ENCODE measurements around the gene HIP1R.
"Not testable (repeated sequence)": the region's sequence is repeated elsewhere in the genome, so short reads cannot be mapped to it uniquely, and the experiment has no call there.

Gene HIP1R

DNA sequence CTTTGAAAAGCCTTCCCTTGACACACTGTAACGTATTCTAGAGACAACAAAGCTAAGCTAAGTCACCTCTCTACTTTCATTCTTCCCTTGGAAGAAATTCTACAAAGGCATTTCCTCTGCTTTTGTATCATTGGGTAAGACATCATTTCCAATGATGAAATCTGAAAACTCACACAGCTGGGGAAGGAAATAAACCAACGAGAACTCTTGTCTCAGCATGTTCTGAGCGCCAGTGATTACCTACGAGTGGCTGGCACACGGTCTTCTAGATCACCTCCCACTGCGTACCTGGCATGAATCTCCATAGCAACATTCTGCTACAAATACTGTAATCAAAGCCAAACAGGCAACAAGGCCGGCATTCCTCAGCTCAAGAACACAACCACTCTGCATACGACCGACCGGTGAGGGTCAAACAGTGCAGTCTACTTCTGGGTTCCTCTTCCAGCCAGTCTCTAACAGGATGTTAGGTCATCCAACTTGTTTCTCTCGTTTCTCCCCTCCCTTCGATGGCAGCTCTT lies 53.0 kb downstream of the HIP1R start:
- TF ChIP-seq, protein P1, sequence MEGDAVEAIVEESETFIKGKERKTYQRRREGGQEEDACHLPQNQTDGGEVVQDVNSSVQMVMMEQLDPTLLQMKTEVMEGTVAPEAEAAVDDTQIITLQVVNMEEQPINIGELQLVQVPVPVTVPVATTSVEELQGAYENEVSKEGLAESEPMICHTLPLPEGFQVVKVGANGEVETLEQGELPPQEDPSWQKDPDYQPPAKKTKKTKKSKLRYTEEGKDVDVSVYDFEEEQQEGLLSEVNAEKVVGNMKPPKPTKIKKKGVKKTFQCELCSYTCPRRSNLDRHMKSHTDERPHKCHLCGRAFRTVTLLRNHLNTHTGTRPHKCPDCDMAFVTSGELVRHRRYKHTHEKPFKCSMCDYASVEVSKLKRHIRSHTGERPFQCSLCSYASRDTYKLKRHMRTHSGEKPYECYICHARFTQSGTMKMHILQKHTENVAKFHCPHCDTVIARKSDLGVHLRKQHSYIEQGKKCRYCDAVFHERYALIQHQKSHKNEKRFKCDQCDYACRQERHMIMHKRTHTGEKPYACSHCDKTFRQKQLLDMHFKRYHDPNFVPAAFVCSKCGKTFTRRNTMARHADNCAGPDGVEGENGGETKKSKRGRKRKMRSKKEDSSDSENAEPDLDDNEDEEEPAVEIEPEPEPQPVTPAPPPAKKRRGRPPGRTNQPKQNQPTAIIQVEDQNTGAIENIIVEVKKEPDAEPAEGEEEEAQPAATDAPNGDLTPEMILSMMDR (IDR thresholded peaks at IDR 0.05; ENCODE audit: low read depth, low read length, missing control alignments), result no peak
- H3K4me3 ChIP-seq (replicated peaks; ENCODE audit: low read depth, low read length), result no peak overlapping the region
- no peak for DNase-seq (ENCODE audit: extremely low read depth, low read depth)

DNA sequence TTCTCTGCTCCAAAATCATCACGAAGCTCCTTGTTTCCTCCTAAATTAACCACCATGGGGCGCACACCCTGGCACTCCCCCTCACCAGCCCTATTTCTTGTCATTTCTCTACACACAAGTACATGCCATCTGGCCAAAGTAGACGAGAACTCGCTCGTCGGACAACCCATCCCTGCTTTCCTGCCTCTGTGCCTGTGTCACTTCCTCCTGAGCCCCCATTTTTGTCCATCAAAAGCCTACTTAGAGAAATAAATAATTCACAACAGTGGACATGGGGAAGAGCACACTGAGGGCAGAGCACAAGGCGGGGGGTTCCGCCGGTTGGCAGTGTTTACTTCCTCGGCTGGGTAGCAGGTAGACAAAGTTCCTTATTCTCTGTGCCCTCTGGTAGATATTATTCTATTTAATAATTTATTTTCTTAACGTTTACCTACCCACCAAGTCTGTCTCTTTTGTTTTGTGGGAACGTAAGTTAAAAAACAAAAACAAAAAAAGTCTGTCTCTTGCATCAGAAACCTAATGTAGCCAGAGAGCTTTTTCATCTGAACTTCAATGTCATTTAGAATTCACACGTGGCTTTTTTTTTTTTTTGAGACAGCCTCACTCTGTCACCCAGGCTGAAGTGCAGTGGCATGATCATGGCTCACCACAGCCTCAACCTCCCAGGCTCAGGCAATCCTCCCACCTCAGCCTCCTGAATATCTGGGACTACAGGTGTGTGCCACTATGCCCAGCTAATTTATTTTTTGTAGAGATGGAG lies 54.7 kb downstream of the HIP1R start:
- TF ChIP-seq, protein P1 (IDR thresholded peaks at IDR 0.05; ENCODE audit: low read depth, low read length, missing control alignments), result no peak
- no peak for DNase-seq (ENCODE audit: extremely low read depth, low read depth)
- H3K4me3 ChIP-seq (replicated peaks; ENCODE audit: low read depth, low read length), result no peak overlapping the region

- no peak for DNase-seq (ENCODE audit: extremely low read depth, low read depth)
- peak overlapping the region; percentile 17 for H3K4me3 ChIP-seq (replicated peaks; ENCODE audit: low read depth, low read length)
Observed at GRCh38 chr12:122891661-122892525, 56.6 kb downstream of the HIP1R start.

GRCh38 chr12:122892724-122893123 lies 57.5 kb downstream of the HIP1R start:
- H3K4me3 ChIP-seq (replicated peaks; ENCODE audit: low read depth, low read length), result peak overlapping the region; percentile 17
- DNase-seq (ENCODE audit: extremely low read depth, low read depth), result not testable (repeated sequence)

More at GRCh38 chr12:122891661-122892525, 56.6 kb downstream of the HIP1R start:
- TF ChIP-seq, protein P1 (IDR thresholded peaks at IDR 0.05; ENCODE audit: low read depth, low read length, missing control alignments), result no peak

GRCh38 chr12:122893208-122894153 lies 58.2 kb downstream of the HIP1R start:
- DNase-seq (ENCODE audit: extremely low read depth, low read depth), result no peak
- H3K4me3 ChIP-seq (replicated peaks; ENCODE audit: low read depth, low read length), result peak overlapping the region; percentile 95
- TF ChIP-seq, protein P1 (IDR thresholded peaks at IDR 0.05; ENCODE audit: low read depth, low read length, missing control alignments), result no peak

DNA sequence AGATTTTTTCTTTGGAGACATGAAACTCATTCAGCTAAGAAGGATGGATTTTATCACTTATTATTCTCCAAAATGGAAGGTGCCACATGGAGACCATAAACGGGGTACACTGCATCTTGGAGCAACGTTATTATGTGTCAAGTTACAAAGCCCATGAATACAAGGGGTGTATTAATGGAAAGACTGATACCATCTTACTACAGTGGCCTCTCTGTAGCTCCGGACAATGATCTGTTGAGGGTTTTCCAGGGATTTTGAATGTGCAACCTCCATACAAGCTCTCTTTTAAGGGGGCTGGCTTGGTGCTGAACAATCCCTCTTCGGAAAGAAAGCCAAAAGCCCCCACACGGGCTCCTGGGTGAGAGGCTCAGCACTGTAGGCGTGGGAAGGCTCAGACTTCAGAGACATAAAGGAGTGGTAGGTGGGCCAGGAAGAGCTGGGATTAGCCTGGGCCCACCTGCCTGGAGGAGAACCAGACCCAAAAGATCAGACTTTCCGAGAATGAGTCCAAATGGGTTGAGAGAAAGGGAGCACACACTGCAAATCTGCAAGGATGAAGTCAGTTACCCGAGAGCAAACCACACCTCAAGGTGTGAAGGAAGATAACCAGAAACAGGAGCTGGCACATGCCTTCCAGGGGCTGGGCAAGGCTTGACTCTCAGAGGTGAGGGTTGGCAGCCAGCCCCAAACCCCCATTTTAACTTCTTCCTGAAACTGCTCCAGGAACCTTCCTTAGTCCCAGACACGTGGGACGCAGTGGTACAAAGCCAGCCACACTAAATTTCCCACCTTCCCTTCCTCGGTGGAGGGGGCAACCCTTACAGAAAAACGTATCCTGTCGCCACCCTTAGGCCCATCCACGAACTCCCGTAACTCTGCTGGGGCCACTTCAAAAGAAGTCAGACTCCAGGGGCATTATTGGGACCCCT lies 59.2 kb downstream of the HIP1R start:
- DNase-seq (ENCODE audit: extremely low read depth, low read depth), result no peak
- peak overlapping the region; percentile 95 for H3K4me3 ChIP-seq (replicated peaks; ENCODE audit: low read depth, low read length)
- TF ChIP-seq, protein P1 (IDR thresholded peaks at IDR 0.05; ENCODE audit: low read depth, low read length, missing control alignments), result no peak

Measured in HFF-Myc (cell line).